A549 (cell line): ENCODE data around the gene CCSER1.
"Not testable (repeated sequence)": the region's sequence is repeated elsewhere in the genome, so short reads cannot be mapped to it uniquely, and the experiment has no call there.

ENCODE experiments used
- CTCF ChIP-seq: fragments of >200 bp; sonication (Bioruptor Twin); formaldehyde crosslinking; IDR thresholded peaks from 3 replicates; pipeline ENCODE4 v1.5.1; 2016
- JUN ChIP-seq, 2 experiments: fragments of >200 bp; sonication (Bioruptor Twin); formaldehyde crosslinking; IDR thresholded peaks; 2 replicates in 1 of 2; 3 replicates in 1 of 2; pipeline ENCODE4 v1.6.1; 2016 to 2017
- MYC ChIP-seq: IDR thresholded peaks from 2 replicates; pipeline ENCODE4 v1.6.1; 2012; ENCODE audit warnings: mild to moderate bottlenecking, inconsistent platforms, low read length, improper control_type of control experiment, borderline replicate concordance
- NPAS2 ChIP-seq: fragments of 250-450 bp; sonication (Bioruptor Pico); IDR thresholded peaks from 2 replicates; pipeline ENCODE4 v1.8.0; 2022; ENCODE audit warnings: mild to moderate bottlenecking, moderate library complexity, borderline replicate concordance
- REST ChIP-seq: fragments of 200-600 bp; sonication (generic); IDR thresholded peaks from 2 replicates; pipeline ENCODE4 v1.6.1; 2016; ENCODE audit warnings: antibody characterized with exemption, mild to moderate bottlenecking, moderate library complexity
- RFX5 ChIP-seq: fragments of 450-650 bp; IDR thresholded peaks from 2 replicates; pipeline ENCODE4 v1.7.1; 2014; ENCODE audit warnings: antibody characterized with exemption, mild to moderate bottlenecking, moderate library complexity
- TF ChIP-seq, protein P1 (sequence below): IDR thresholded peaks from 2 replicates; pipeline ENCODE4 v1.6.1; 2012
- TF ChIP-seq, protein P2 (sequence below): fragments of 450-650 bp; IDR thresholded peaks from 2 replicates; pipeline ENCODE4 v1.6.1; 2014; ENCODE audit warnings: antibody characterized with exemption

DNA sequence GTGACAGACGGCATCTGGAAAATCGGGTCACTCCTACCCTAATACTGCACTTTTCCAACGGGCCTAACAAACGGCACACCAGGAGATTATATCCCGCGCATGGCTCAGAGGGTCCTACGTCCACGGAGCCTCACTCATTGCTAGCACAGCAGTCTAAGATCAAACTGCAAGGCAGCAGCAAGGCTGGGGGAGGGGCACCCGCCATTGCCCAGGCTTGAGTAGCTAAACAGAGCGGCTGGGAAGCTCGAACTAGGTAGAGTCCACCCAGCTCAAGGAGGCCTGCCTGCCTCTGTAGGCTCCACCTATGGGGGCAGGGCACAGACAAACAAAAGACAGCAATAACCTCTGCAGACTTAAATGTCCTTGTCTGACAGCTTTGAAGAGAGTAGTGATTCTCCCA lies 280.7 kb downstream of the CCSER1 start:
- not testable (repeated sequence) for TF ChIP-seq CTCF; REST; MYC; RFX5; NPAS2 (CRISPR knock-in tag); JUN (IDR thresholded peaks at IDR 0.05)
- TF ChIP-seq, protein P1, sequence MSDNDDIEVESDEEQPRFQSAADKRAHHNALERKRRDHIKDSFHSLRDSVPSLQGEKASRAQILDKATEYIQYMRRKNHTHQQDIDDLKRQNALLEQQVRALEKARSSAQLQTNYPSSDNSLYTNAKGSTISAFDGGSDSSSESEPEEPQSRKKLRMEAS = not testable (repeated sequence)
- TF ChIP-seq, protein P2, sequence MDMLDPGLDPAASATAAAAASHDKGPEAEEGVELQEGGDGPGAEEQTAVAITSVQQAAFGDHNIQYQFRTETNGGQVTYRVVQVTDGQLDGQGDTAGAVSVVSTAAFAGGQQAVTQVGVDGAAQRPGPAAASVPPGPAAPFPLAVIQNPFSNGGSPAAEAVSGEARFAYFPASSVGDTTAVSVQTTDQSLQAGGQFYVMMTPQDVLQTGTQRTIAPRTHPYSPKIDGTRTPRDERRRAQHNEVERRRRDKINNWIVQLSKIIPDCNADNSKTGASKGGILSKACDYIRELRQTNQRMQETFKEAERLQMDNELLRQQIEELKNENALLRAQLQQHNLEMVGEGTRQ = not testable (repeated sequence)
